ENCODE measurements around the gene RAB17. TPM values are rescaled to one million over a fixed set of nuclear protein-coding genes. Genes with fewer than 3 reads are reported as not detected.

The RAB17 gene
- total and polyA plus RNA-seq, 2 of the 4 experiments (the other 2 are of a cell fraction), result 0.41 TPM; not detected in 1

- no peak overlapping the region for H3K23ac ChIP-seq (ENCODE audit: low read depth, low read length)
- no peak overlapping the region for H3K9ac ChIP-seq (ENCODE audit: low read depth, low read length)
- peak; percentile 44; the same call in 1 of the 2 replicates for ATAC-seq (ENCODE audit: low read depth)
- no peak overlapping the region for H3K56ac ChIP-seq (ENCODE audit: extremely low read depth, insufficient read depth, low read length)
- H3K14ac ChIP-seq (replicated peaks; ENCODE audit: low read depth, low read length), result no peak overlapping the region; the same call in 1 of the 2 replicates
- peak overlapping the region; percentile 5 for H2AFZ ChIP-seq (replicated peaks; ENCODE audit: low read length, poor library complexity)
- H2BK5ac ChIP-seq (ENCODE audit: low read depth, low read length, poor library complexity, severe bottlenecking), result no peak overlapping the region
- in situ Hi-C loops (cut with MboI; ENCODE audit: low sequenced_read_pairs), result loop anchor here (25.0 kb wide), 2 partner anchors 1047 to 1222 kb away; a partner anchor contains a TSS
- H3K9me3 ChIP-seq (ENCODE audit: control insufficient read depth, insufficient read depth, low read length), result peaks cover 6% of the 10 kb centered on the region
- 62% methylated on average over 9 of the region's 22 CpGs; no CpG with 5 or more reads in 1 of the 2 experiments for WGBS, 2 experiments (ENCODE audit: extremely low coverage in 2 of 2, insufficient read length in 1 of 2)
- H3K4me2 ChIP-seq (ENCODE audit: low read depth, low read length), result no peak overlapping the region
- H3K9me1 ChIP-seq (ENCODE audit: insufficient read depth, low read length), result 0 out of 2 replicates have a peak, but pooled peaks cover 6% of the 10 kb centered on the region
- H4K91ac ChIP-seq (ENCODE audit: insufficient read depth, low read depth, low read length), result no peak overlapping the region
- no peak overlapping the region for H4K5ac ChIP-seq (ENCODE audit: low read depth, low read length)
- dilution Hi-C loops (cut with HindIII; ENCODE audit: low sequenced_read_pairs, unreplicated experiment), result no loop called here
- H2AK5ac ChIP-seq (ENCODE audit: low read depth, low read length), result no peak overlapping the region
- H3K4me1 ChIP-seq (ENCODE audit: control insufficient read depth, insufficient read depth, low read length), result peaks cover 9% of the 10 kb centered on the region; the same call in 1 of the 2 replicates
- H2AK9ac ChIP-seq (replicated peaks; ENCODE audit: low read depth, low read length, poor library complexity), result peak overlapping the region; percentile 11
- H3K4ac ChIP-seq (ENCODE audit: low read depth, low read length), result no peak overlapping the region
- H3K79me1 ChIP-seq (ENCODE audit: low read depth in 1 of 2, low read length in 2 of 2), result no peaks in the 10 kb centered on the region
- DNase-seq, result peak; percentile 51
- no peak overlapping the region for H2BK20ac ChIP-seq (ENCODE audit: low read depth, low read length)
- ChIA-PET POLR2A (ENCODE audit: unreplicated experiment) (no interaction called here), CTCF (interaction anchor here (1.2 kb wide), 1 partner anchor 13 kb away, joined by 7 read pairs; no protein-coding TSS in a partner anchor)
- TF ChIP-seq NFE2L2 (IDR thresholded peaks at IDR 0.05; ENCODE audit: low read depth, low read length) (no peak), MAFK (IDR thresholded peaks at IDR 0.05; ENCODE audit: low read depth, low read length) (0 out of 2 replicates have a peak, but pooled peaks have one; percentile 11), RCOR1 (IDR thresholded peaks at IDR 0.05; ENCODE audit: insufficient replicate concordance, low read length) (no peak)
- H3K4me3 ChIP-seq (ENCODE audit: insufficient read depth, low read depth, low read length), result no peak overlapping the region
- H4K8ac ChIP-seq (ENCODE audit: low read depth in 2 of 2, low read length in 2 of 2), result peak overlapping the region in 1 of 2 experiments; percentile 10; a peak in 1 of 4 replicates
- no peak overlapping the region for H3K27ac ChIP-seq (ENCODE audit: insufficient read depth, low read length)
- no peak overlapping the region for H2BK120ac ChIP-seq (ENCODE audit: low read depth, low read length)
- H2BK15ac ChIP-seq (ENCODE audit: low read depth, low read length), result no peak overlapping the region
- BruUV-seq (replicated peaks), result no TSS peak
- H4K20me1 ChIP-seq (ENCODE audit: insufficient read depth, low read length), result 0 out of 2 replicates have a peak, but pooled peaks cover 9% of the 10 kb centered on the region
- intact Hi-C loops (cut with micrococcal nuclease), result no loop called here
- no peak overlapping the region for H3K18ac ChIP-seq (ENCODE audit: low read depth, low read length)
- H3K27me3 ChIP-seq (ENCODE audit: control insufficient read depth, insufficient read depth, low read length), result peaks cover 2% of the 10 kb centered on the region; the same call in 1 of the 2 replicates
- H3K36me3 ChIP-seq (ENCODE audit: control insufficient read depth, insufficient read depth, low read length), result peaks cover 2% of the 10 kb centered on the region; the same call in 1 of the 2 replicates
Observed at GRCh38 chr2:237558961-237559641, 31.4 kb downstream of the RAB17 start.

Data from IMR-90 (cell line).